ENCODE results near the gene PSMD3. TPM values are rescaled to one million over a fixed set of nuclear protein-coding genes. Genes with fewer than 3 reads are reported as not detected.

The PSMD3 gene
- polyA plus RNA-seq, 12 donors = 59.7 to 102 (median 83.6) TPM; not detected in 1

DNA sequence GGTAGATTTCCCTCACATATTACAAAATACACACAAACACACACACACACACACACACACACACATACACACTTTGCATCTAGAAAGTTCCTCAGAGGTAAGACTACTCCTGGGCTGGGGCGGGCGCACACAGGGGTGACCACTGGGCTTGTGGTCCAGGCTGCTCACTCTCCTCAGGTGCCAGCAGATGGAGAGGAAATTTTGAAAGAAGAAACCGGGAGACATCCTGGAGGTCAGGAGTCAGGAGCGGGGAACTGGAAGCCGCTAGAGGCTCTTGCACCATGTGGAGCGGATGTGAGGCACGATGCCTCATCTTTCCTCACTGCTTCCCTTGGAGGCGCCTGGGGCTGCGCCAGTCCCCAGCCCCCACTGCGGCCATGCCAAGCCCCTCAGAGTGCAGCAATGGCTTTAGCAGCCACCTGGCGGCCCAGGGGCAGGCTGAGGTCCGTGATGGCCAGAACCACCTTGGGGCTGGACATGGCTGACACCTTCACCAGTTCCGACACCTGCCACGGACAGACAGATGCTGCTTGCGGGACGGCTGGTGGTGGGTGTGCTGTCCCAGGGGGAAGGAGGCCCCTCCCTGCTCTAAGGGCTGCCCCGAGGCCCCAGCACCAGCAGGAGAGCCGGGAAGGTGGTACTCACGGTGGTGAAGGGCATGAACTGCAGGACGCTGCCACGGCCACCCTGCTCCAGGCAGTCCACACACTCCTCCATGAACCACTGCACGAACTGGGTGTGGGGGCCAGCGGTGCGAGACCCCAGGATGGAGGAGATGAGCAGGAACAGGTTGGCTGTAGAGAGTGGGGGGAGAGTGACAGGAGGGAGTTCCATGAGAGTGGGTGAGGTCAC is 38.8 kb downstream of the PSMD3 start:
- DNase-seq = no peak

- no peak for DNase-seq
These were observed 39.5 kb downstream of the PSMD3 start for GRCh38 chr17:40020146-40020545.

- no peak for DNase-seq
These were observed 40.9 kb downstream of the PSMD3 start for GRCh38 chr17:40021451-40021971.

DNA sequence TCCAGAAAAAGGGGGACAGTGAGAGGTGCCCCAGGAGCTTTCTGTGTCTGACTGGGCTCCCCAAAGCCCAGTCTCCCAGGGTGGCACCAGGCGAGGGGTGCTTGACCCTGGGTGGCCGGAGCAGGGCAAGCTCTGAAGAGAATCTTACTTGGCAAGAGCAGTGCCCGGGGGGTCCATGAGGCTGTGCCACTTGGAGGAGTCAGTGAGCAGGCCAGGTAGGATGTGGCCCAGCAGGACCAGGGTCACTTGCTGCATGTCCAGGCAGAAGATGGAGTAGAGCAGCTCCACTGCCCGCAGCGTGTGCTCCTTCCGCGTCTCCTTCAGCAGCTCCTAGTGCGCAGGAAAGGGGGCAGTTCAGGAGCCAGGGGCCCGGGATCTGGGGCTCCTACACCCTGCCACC is 41.9 kb downstream of the PSMD3 start:
- DNase-seq = no peak

- DNase-seq = no peak
These were observed 42.4 kb downstream of the PSMD3 start for GRCh38 chr17:40022961-40023541.

- no peak for DNase-seq
These were observed 43.1 kb downstream of the PSMD3 start for GRCh38 chr17:40023590-40024292.

GRCh38 chr17:40024901-40025300 is 44.3 kb downstream of the PSMD3 start:
- DNase-seq = no peak

- no peak for DNase-seq
These were observed 45.0 kb downstream of the PSMD3 start for GRCh38 chr17:40025559-40025958.

- DNase-seq = no peak
These were observed 45.6 kb downstream of the PSMD3 start for GRCh38 chr17:40025991-40026815.

- peak; percentile 86 for DNase-seq
These were observed 46.4 kb downstream of the PSMD3 start for GRCh38 chr17:40026816-40027613.

GRCh38 chr17:40027614-40028012 is 47.0 kb downstream of the PSMD3 start:
- no peak for DNase-seq

GRCh38 chr17:40028595-40028994 is 48.0 kb downstream of the PSMD3 start:
- DNase-seq = no peak

- DNase-seq = no peak
These were observed 51.1 kb downstream of the PSMD3 start for GRCh38 chr17:40031706-40032105.

DNA sequence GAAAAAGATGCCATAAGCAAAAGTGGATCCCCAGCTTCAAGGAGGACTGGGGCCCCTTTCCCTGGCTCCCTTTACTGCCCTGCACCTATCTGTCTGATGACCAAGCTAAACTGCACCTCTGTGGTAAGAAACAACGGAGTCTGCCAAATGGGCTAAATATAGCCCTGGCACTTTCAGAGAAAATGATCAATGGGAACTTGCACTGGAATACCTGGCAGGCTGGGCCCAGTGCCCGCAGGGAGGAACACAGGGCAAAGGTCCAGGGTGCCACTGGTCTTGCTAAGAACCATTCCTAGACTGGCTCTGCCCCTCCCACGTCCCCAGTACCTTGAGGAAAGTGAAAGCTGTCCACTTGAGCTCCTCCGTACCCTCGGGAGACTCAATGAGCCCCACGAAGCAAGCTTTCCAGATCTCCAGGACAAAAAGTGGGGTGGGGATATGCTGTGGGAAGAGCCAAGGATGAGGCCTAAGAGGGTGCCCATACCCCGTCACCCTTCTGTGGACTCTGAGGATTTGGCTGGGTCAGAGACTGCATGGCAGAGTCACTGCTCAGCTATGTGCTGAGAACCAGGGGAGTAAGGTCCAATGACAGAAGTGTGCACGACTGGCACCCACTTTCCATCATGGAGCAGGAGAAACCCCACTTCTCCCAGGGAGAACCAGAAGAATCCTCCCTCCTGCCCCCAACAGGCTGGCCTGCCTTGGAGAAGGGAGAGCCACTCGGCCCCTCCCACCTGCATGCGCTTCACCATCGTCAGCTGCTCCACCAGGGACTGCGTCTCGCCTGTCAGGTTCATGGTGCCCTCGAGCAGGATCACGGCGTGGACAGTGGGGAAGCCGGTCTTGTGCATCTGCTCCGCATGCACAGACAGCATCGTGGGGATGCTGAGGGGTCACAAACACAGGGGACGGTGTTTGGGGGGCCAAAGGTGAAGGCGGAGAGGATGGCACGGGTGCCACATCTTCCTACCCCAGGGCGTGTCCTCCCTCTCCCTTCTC is 52.0 kb downstream of the PSMD3 start:
- DNase-seq = no peak

- no peak for DNase-seq
These were observed 52.7 kb downstream of the PSMD3 start for GRCh38 chr17:40033339-40033738.

DNA sequence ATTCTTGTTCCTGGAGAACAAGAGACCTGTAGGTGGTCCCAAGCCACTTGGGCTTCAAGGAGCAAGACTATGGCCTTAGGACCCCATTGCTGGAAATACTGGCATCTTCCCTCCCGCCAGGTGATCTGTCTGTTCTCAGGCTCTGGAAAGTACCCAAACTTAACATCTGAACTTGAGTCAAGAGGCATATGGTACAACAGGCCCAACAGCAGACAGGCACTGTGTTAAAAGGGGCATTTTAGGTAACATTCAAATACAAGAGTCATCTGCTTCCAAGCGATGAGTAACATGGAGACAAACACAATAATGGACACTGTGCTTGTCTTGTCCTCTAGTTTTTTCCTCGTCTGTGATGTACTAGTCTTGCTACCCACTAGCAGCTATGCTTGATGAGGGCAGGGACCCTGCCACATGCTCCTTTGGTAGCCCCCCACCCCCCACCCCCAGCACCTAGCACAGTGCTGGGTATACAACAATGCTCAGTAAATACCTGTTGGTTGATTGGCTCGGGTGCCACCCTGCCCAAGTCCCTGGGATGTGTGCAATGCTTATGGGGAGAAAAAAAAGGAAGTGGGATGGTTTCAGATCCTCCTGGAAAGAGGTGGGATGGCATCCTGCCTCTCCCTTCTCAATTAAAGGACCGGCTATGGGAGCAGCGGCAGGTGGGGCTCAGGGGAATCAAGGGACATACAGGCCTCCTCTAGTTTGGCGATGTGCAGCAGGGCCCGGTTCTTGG is 54.0 kb downstream of the PSMD3 start:
- no peak for DNase-seq

DNA sequence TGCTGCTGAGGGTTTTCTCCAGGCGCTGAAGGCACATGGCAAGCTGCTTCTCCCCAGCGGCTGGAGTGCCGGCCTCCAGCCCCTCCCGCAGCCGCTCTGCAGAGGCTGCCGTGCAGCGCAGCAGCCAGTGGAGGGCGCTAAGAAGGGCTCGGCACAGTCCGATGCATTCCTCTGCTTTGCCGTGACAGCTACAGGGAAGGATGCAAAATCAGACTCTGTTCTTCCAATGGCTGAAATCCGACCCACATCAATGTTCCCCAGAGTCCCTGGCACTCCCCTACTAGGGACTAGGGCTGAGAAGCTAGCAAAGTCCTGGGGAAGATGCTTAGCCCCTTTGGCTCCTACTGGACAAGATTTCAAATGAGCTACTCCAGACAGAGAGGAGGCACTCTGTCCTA is 54.6 kb downstream of the PSMD3 start:
- no peak for DNase-seq

DNA sequence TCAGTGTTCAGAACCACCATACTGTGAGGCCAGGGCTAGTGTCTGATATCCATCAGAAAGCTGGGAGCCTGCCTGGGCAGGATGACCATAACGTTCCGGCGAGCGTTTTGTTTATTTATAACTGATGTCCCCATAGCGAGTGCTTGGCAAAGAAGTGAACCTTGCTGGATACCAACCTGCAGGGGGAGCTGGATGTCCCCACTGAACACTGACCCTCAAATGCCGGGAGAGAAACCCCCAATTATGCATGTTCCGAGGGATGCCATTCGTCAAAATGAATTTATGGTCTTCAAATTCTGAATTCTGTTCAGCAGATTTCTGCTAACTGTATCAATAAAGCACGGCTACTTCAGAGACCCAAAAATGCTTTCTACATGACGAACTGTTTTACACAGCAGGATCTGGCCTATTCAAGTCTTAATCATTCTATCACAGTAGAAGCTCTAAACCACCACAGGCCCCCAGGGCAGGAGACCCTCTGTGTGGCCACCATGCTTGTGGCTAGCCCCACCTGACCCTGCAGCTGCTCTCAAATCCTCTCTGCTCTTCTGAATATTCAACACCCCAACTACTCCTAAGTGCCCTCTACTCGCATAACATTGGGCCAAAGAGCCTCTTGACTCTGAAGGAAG is 58.4 kb downstream of the PSMD3 start:
- DNase-seq = peak; percentile 90

Measured in muscle of arm (tissue), 12 donors.